H9 (cell line): Measurements from ENCODE around the gene IGDCC3. TPM values are rescaled to one million over a fixed set of nuclear protein-coding genes. Genes with fewer than 3 reads are reported as not detected.
A peak's percentile ranks its signal among the peaks of the same experiment; 100 is the strongest.

Source experiments
- DNase-seq: peaks from one replicate; pipeline ENCODE4 v3.0.0-alpha.2; 2017
- H2AFZ ChIP-seq: one replicate; pipeline ENCODE4 v1.6.1; 2013; ENCODE audit warnings: mild to moderate bottlenecking, low read length, control low read depth, moderate library complexity
- H2AK5ac ChIP-seq: 2 replicates; pipeline ENCODE4 v1.6.1; 2013; ENCODE audit warnings: low read length, control low read depth, mixed read lengths; ENCODE audit not compliant: insufficient read length
- H2BK120ac ChIP-seq: one replicate; pipeline ENCODE4 v1.6.1; 2013; ENCODE audit warnings: low read depth, mild to moderate bottlenecking, low read length, control low read depth, inconsistent platforms; ENCODE audit not compliant: poor library complexity, severe bottlenecking
- H2BK12ac ChIP-seq: 2 replicates; pipeline ENCODE4 v1.6.1; 2013; ENCODE audit warnings: low read length, control low read depth, mixed read lengths, low read depth; ENCODE audit not compliant: insufficient read length
- H2BK15ac ChIP-seq: 2 replicates; pipeline ENCODE4 v1.6.1; 2013; ENCODE audit warnings: low read depth, low read length, control low read depth
- H2BK20ac ChIP-seq: one replicate; pipeline ENCODE4 v1.6.1; 2013; ENCODE audit warnings: low read depth, mild to moderate bottlenecking, low read length, control low read depth, inconsistent platforms; ENCODE audit not compliant: poor library complexity, severe bottlenecking
- H2BK5ac ChIP-seq: 2 replicates; pipeline ENCODE4 v1.6.1; 2013; ENCODE audit warnings: low read length, control low read depth, mixed read lengths; ENCODE audit not compliant: insufficient read length
- H3K14ac ChIP-seq: 2 replicates; pipeline ENCODE4 v1.6.1; 2013; ENCODE audit warnings: low read length, control low read depth; ENCODE audit not compliant: insufficient read depth
- H3K18ac ChIP-seq: 2 replicates; pipeline ENCODE4 v1.6.1; 2013; ENCODE audit warnings: low read depth, mild to moderate bottlenecking, mixed read lengths, low read length, control low read depth; ENCODE audit not compliant: insufficient read length
- H3K23ac ChIP-seq: 2 replicates; pipeline ENCODE4 v1.6.1; 2013; ENCODE audit warnings: low read length, control low read depth, mixed read lengths, low read depth; ENCODE audit not compliant: insufficient read length
- H3K23me2 ChIP-seq: 2 replicates; pipeline ENCODE4 v1.6.1; 2013; ENCODE audit warnings: low read depth, mild to moderate bottlenecking, mixed read lengths, low read length, control low read depth; ENCODE audit not compliant: insufficient read length, poor library complexity, severe bottlenecking
- H3K27ac ChIP-seq: 2 replicates; pipeline ENCODE4 v1.5.1; 2013; ENCODE audit warnings: low read length, control low read depth, mixed read lengths, low read depth; ENCODE audit not compliant: insufficient read length
- H3K27me3 ChIP-seq: 2 replicates; pipeline ENCODE4 v1.6.1; 2013; ENCODE audit warnings: low read length, control low read depth, inconsistent platforms; ENCODE audit not compliant: insufficient read depth
- H3K4ac ChIP-seq: 2 replicates; pipeline ENCODE4 v1.6.1; 2013; ENCODE audit warnings: low read depth, mild to moderate bottlenecking, control low read depth, inconsistent platforms, low read length, moderate library complexity
- H3K4me1 ChIP-seq: 2 replicates; pipeline ENCODE4 v1.6.1; 2013; ENCODE audit warnings: low read length, control low read depth, inconsistent platforms; ENCODE audit not compliant: insufficient read depth
- H3K4me2 ChIP-seq: 2 replicates; pipeline ENCODE4 v1.6.1; 2013; ENCODE audit warnings: low read length, control low read depth, mixed read lengths; ENCODE audit not compliant: insufficient read length, insufficient read depth
- H3K56ac ChIP-seq: 2 replicates; pipeline ENCODE4 v1.6.1; 2013; ENCODE audit warnings: low read depth, mild to moderate bottlenecking, mixed read lengths, low read length, control low read depth; ENCODE audit not compliant: insufficient read length
- H3K79me1 ChIP-seq: 2 replicates; pipeline ENCODE4 v1.6.1; 2013; ENCODE audit warnings: low read depth, mild to moderate bottlenecking, moderate library complexity, low read length, control low read depth, inconsistent platforms; ENCODE audit not compliant: insufficient read depth, poor library complexity, severe bottlenecking
- H3K79me2 ChIP-seq: 2 replicates; pipeline ENCODE4 v1.6.1; 2013; ENCODE audit warnings: low read length, control low read depth, inconsistent platforms; ENCODE audit not compliant: insufficient read depth
- H3K9ac ChIP-seq: 2 replicates; pipeline ENCODE4 v1.6.1; 2013; ENCODE audit warnings: low read length, control low read depth, mixed read lengths; ENCODE audit not compliant: insufficient read length; ENCODE audit errors: extremely low read depth
- H3K9me3 ChIP-seq: one replicate; pipeline ENCODE4 v1.6.1; 2013; ENCODE audit warnings: low read depth, low read length, inconsistent platforms; ENCODE audit not compliant: control insufficient read depth
- H3T11ph ChIP-seq: one replicate; pipeline ENCODE4 v1.6.1; 2013; ENCODE audit warnings: mild to moderate bottlenecking, low read length, control low read depth, inconsistent platforms
- H4K20me1 ChIP-seq: one replicate; pipeline ENCODE4 v1.6.1; 2013; ENCODE audit not compliant: control insufficient read depth, insufficient read length, insufficient read depth
- H4K5ac ChIP-seq: 2 replicates; pipeline ENCODE4 v1.6.1; 2013; ENCODE audit warnings: low read depth, mild to moderate bottlenecking, mixed read lengths, low read length, control low read depth; ENCODE audit not compliant: insufficient read length
- H4K8ac ChIP-seq: replicated peaks from 2 replicates; pipeline ENCODE4 v1.6.1; 2013; ENCODE audit warnings: low read length, control low read depth, mixed read lengths, low read depth; ENCODE audit not compliant: insufficient read length
- H4K91ac ChIP-seq: 2 replicates; pipeline ENCODE4 v1.6.1; 2013; ENCODE audit warnings: low read depth, mild to moderate bottlenecking, moderate library complexity, mixed read lengths, low read length, control low read depth; ENCODE audit not compliant: insufficient read length
- H3K27ac Mint-ChIP-seq, 3 experiments: 2 replicates in 2 of 3; 3 replicates in 1 of 3; pipeline ENCODE4 v1.8.0; 2020 to 2021; ENCODE audit warnings: mixed read lengths in 3 of 3, mild to moderate bottlenecking in 1 of 3, moderate library complexity in 1 of 3
- H3K27me3 Mint-ChIP-seq: 2 replicates; pipeline ENCODE4 v1.8.0; 2021; ENCODE audit warnings: low read depth, mild to moderate bottlenecking, moderate library complexity, mixed read lengths
- H3K36me3 Mint-ChIP-seq, 3 experiments: 2 replicates in 2 of 3; 3 replicates in 1 of 3; pipeline ENCODE4 v1.8.0; 2020 to 2021; ENCODE audit warnings: low read depth in 3 of 3, mixed read lengths in 3 of 3; ENCODE audit not compliant: insufficient read depth in 1 of 3
- H3K4me1 Mint-ChIP-seq, 2 experiments: 2 replicates each; pipeline ENCODE4 v1.8.0; 2020; ENCODE audit warnings: mixed read lengths in 2 of 2
- H3K4me3 Mint-ChIP-seq, 2 experiments: 2 replicates in 1 of 2; 3 replicates in 1 of 2; pipeline ENCODE4 v1.8.0; 2020 to 2021; ENCODE audit warnings: mild to moderate bottlenecking in 2 of 2, mixed read lengths in 2 of 2, moderate library complexity in 1 of 2
- H3K9me3 Mint-ChIP-seq, 2 experiments: 2 replicates in 1 of 2; 3 replicates in 1 of 2; pipeline ENCODE4 v1.8.0; 2020; ENCODE audit warnings: mild to moderate bottlenecking in 2 of 2, mixed read lengths in 2 of 2, moderate library complexity in 1 of 2
- WGBS: extraction: QIAGEN DNeasy Blood & Tissue Kit; methylation state at CpG from one replicate; pipeline ENCODE4 v1.1.7; 2013; ENCODE audit warnings: missing lambda C conversion rate, low lambda C conversion rate, mixed read lengths; ENCODE audit not compliant: insufficient read length; ENCODE audit errors: extremely low coverage; 5-methylcytosine and 5-hydroxymethylcytosine counted together
- total RNA-seq: library from RNA; stranded (reverse); gene quantifications from 2 replicates; pipeline ENCODE4 v1.2.1, GENCODE V29; 2021
- TF ChIP-seq, protein P1 (sequence below): fragments of 200-600 bp; sonication (generic); conservative IDR thresholded peaks from 3 replicates; pipeline ENCODE4 v1.8.0; 2021; ENCODE audit warnings: antibody characterized with exemption, mild to moderate bottlenecking

IGDCC3 gene
- total RNA-seq, 1 experiment from 2014 or later = 18.9 TPM

DNA sequence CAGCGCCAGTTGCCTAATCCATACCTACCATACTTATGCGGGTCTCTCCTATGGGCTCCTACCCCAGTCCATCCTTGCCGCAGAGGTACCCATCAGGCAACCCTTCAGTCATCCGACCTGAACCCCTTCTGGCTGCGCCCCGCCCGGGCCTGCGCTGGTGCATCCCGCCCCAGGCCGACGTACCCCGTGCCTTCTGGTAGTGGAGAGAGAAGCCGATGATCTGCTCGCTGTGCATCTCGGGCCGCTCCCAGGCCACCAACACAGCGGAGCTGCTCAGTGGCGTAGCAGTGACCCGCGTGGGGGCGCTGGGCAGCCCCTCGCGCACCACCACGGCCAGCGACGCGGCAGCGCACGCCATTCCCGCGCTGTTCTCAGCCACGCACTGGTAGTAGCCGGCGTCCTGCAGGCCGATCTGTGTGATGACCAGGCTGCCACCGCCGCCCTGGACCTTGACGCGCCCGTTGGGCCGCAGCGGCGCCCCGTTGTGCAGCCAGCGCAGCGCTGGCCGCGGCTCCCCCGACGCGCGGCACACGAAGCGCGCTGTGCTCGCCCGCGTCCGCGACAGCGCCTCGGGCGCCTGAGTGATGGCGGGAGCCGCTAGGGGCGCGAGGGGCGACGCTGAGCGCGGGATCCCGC is 17.9 kb upstream of the IGDCC3 start:
- no peak overlapping the region for H2BK120ac ChIP-seq
- no peak overlapping the region for H2BK20ac ChIP-seq
- no CpG with 5 or more reads among the region's 72 CpGs for WGBS
- H3K27me3 ChIP-seq = peaks cover 18% of the 10 kb centered on the region; the same call in 1 of the 2 replicates
- no peak overlapping the region for H2BK15ac ChIP-seq
- H3K9me3 ChIP-seq = no peaks in the 10 kb centered on the region
- no peak overlapping the region for H3K9ac ChIP-seq
- no peak overlapping the region for H2BK12ac ChIP-seq
- H4K8ac ChIP-seq = no peak overlapping the region
- peaks cover 11% of the 10 kb centered on the region for H3K23me2 ChIP-seq
- H3K14ac ChIP-seq = 0 out of 2 replicates have a peak overlapping the region, but pooled peaks have one; percentile 46
- no peak overlapping the region for H3K23ac ChIP-seq
- DNase-seq = no peak
- TF ChIP-seq, protein P1, sequence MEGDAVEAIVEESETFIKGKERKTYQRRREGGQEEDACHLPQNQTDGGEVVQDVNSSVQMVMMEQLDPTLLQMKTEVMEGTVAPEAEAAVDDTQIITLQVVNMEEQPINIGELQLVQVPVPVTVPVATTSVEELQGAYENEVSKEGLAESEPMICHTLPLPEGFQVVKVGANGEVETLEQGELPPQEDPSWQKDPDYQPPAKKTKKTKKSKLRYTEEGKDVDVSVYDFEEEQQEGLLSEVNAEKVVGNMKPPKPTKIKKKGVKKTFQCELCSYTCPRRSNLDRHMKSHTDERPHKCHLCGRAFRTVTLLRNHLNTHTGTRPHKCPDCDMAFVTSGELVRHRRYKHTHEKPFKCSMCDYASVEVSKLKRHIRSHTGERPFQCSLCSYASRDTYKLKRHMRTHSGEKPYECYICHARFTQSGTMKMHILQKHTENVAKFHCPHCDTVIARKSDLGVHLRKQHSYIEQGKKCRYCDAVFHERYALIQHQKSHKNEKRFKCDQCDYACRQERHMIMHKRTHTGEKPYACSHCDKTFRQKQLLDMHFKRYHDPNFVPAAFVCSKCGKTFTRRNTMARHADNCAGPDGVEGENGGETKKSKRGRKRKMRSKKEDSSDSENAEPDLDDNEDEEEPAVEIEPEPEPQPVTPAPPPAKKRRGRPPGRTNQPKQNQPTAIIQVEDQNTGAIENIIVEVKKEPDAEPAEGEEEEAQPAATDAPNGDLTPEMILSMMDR = peak; percentile 21; the same call in 1 of the 3 replicates
- no peak overlapping the region for H2AFZ ChIP-seq
- peaks cover 2 to 22% of the 10 kb centered on the region in 2 experiments; a peak in 3 of 4 replicates for H3K4me1 Mint-ChIP-seq
- H3K79me1 ChIP-seq = no peaks in the 10 kb centered on the region
- no peaks in the 10 kb centered on the region for H3K9me3 Mint-ChIP-seq
- no peak overlapping the region for H3K4me3 Mint-ChIP-seq
- no peak overlapping the region for H2AK5ac ChIP-seq
- peak overlapping the region; percentile 76 for H3K4me2 ChIP-seq
- no peak overlapping the region for H4K5ac ChIP-seq
- H4K20me1 ChIP-seq = no peaks in the 10 kb centered on the region
- H3T11ph ChIP-seq = no peak overlapping the region
- no peak overlapping the region for H3K27ac Mint-ChIP-seq
- peaks cover 22 to 47% (median 32%) of the 10 kb centered on the region in 3 experiments; a peak in 6 of 7 replicates for H3K36me3 Mint-ChIP-seq
- no peak overlapping the region for H3K56ac ChIP-seq
- H3K4me1 ChIP-seq = no peaks in the 10 kb centered on the region
- peaks cover 12% of the 10 kb centered on the region for H3K27me3 Mint-ChIP-seq
- H3K79me2 ChIP-seq = no peaks in the 10 kb centered on the region
- no peak overlapping the region for H3K18ac ChIP-seq
- H3K4ac ChIP-seq = no peak overlapping the region
- no peak overlapping the region for H3K27ac ChIP-seq
- H2BK5ac ChIP-seq = no peak overlapping the region
- H4K91ac ChIP-seq = no peak overlapping the region
